Measurements from ENCODE around the gene HPS5. TPM values are rescaled to one million over a fixed set of nuclear protein-coding genes. Genes with fewer than 3 reads are reported as not detected.
"Not testable (repeated sequence)": the region's sequence is repeated elsewhere in the genome, so short reads cannot be mapped to it uniquely, and the experiment has no call there.

HPS5 gene
- total and polyA plus RNA-seq, 2 of the 13 experiments (the other 11 are each of a cell fraction or from before 2014, with no cell fraction given) = 6.6 to 25.5 TPM

- CTCF ChIA-PET (ENCODE audit: low intra/inter-chr PET ratio, low total read pairs) = no interaction called here
- H3K36me3 ChIP-seq (replicated peaks in 1 of 2; ENCODE audit: control insufficient read depth in 1 of 2, insufficient read depth in 2 of 2, low read length in 2 of 2) = no peaks in the 10 kb centered on the region
- intact Hi-C loops (cut with micrococcal nuclease; ENCODE audit: unreplicated experiment) = no loop called here
- H3K4me2 ChIP-seq (ENCODE audit: low read depth, low read length) = no peak overlapping the region
- H2AFZ ChIP-seq (ENCODE audit: low read length) = no peak overlapping the region
- DNase-seq (ENCODE audit: low spot score) (no peak), FAIRE-seq (no peak), ATAC-seq (peak; percentile 39; the same call in 2 of the 3 replicates)
- TF ChIP-seq RAD21 (CRISPR knock-in tag; IDR thresholded peaks at IDR 0.05) (peak; percentile 36; the same call in 1 of the 2 replicates), STAG1 (CRISPR knock-in tag; IDR thresholded peaks at IDR 0.05) (peak; percentile 60), HDAC2 (CRISPR knock-in tag; IDR thresholded peaks at IDR 0.05) (no peak), SMC3 (IDR thresholded peaks at IDR 0.05; ENCODE audit: low read length) (peak; percentile 27; the same call in 1 of the 2 replicates), CTCF (CRISPR knock-in tag; IDR thresholded peaks at IDR 0.05) (peak; percentile 32), MBNL3 (CRISPR knock-in tag; conservative IDR thresholded peaks at IDR 0.05) (no peak), ZFP36L1 (CRISPR knock-in tag; IDR thresholded peaks at IDR 0.05) (no peak), RXRA (CRISPR knock-in tag; IDR thresholded peaks at IDR 0.05) (no peak), ZNF264 (CRISPR knock-in tag; IDR thresholded peaks at IDR 0.05) (no peak), POLR2AphosphoS5 (IDR thresholded peaks at IDR 0.05; ENCODE audit: low read depth, low read length) (no peak), IKZF5 (CRISPR knock-in tag; IDR thresholded peaks at IDR 0.05) (no peak), REST (IDR thresholded peaks at IDR 0.05; ENCODE audit: borderline replicate concordance in 1 of 2, low read depth in 1 of 2, low read length in 2 of 2) (no peak)
- no peak overlapping the region for H3K4me3 ChIP-seq (replicated peaks in 1 of 3; ENCODE audit: insufficient read depth in 1 of 3, low read depth in 2 of 3, low read length in 3 of 3)
- H3K27me3 ChIP-seq (ENCODE audit: control insufficient read depth in 1 of 2, insufficient read depth in 2 of 2, low read length in 2 of 2) = no peaks in the 10 kb centered on the region
- 41% methylated on average over 3 of the region's 4 CpGs for WGBS (ENCODE audit: low lambda C conversion rate)
- peaks cover 15% of the 10 kb centered on the region for H3K4me1 ChIP-seq (ENCODE audit: insufficient read depth, low read length)
- in situ Hi-C loops (cut with HindIII; ENCODE audit: extremely low pct_ligation_motif_present, low pct_unique_long_range_greater_than_20kb) = no loop called here
- no peak overlapping the region for H3K27ac ChIP-seq (ENCODE audit: extremely low read length, insufficient read depth, low read length)
- no peaks in the 10 kb centered on the region for H4K20me1 ChIP-seq (ENCODE audit: insufficient read depth, low read length)
- no peaks in the 10 kb centered on the region for H3K79me2 ChIP-seq (ENCODE audit: insufficient read depth, low read length)
- no TSS peak for BruUV-seq (replicated peaks)
- H3K9me3 ChIP-seq (ENCODE audit: low read length) = no peaks in the 10 kb centered on the region
- no peak overlapping the region for H3K9ac ChIP-seq (ENCODE audit: insufficient read depth, low read depth, low read length)
- POLR2A ChIA-PET = no interaction called here
These were observed 51.8 kb downstream of the HPS5 start for GRCh38 chr11:18270102-18270501.

GRCh38 chr11:18269252-18269651 is 52.7 kb downstream of the HPS5 start:
- FAIRE-seq; intact Hi-C loops (cut with micrococcal nuclease; ENCODE audit: unreplicated experiment); H3K36me3 ChIP-seq (replicated peaks in 1 of 2; ENCODE audit: control insufficient read depth in 1 of 2, insufficient read depth in 2 of 2, low read length in 2 of 2); POLR2A ChIA-PET; in situ Hi-C loops (cut with HindIII; ENCODE audit: extremely low pct_ligation_motif_present, low pct_unique_long_range_greater_than_20kb); H3K4me3 ChIP-seq (replicated peaks in 1 of 3; ENCODE audit: insufficient read depth in 1 of 3, low read depth in 2 of 3, low read length in 3 of 3); BruUV-seq (replicated peaks); H3K9me3 ChIP-seq (ENCODE audit: low read length); H3K27ac ChIP-seq (ENCODE audit: extremely low read length, insufficient read depth, low read length); CTCF ChIA-PET (ENCODE audit: low intra/inter-chr PET ratio, low total read pairs); DNase-seq (ENCODE audit: low spot score); H4K20me1 ChIP-seq (ENCODE audit: insufficient read depth, low read length); H3K9ac ChIP-seq (ENCODE audit: insufficient read depth, low read depth, low read length); H3K4me2 ChIP-seq (ENCODE audit: low read depth, low read length); H2AFZ ChIP-seq (ENCODE audit: low read length); H3K27me3 ChIP-seq (ENCODE audit: control insufficient read depth in 1 of 2, insufficient read depth in 2 of 2, low read length in 2 of 2); H3K79me2 ChIP-seq (ENCODE audit: insufficient read depth, low read length): not testable (repeated sequence)
- peak; percentile 41 for ATAC-seq
- H3K4me1 ChIP-seq (ENCODE audit: insufficient read depth, low read length) = peaks cover 17% of the 10 kb centered on the region
- no CpG with 5 or more reads among the region's 5 CpGs for WGBS (ENCODE audit: low lambda C conversion rate)
